ENCODE data around the gene DVL2. TPM values are rescaled to one million over a fixed set of nuclear protein-coding genes. Genes with fewer than 3 reads are reported as not detected.

DVL2 gene
- total and polyA plus RNA-seq, 4 donors: 22.2 to 57.5 (median 35.2) TPM

DNA sequence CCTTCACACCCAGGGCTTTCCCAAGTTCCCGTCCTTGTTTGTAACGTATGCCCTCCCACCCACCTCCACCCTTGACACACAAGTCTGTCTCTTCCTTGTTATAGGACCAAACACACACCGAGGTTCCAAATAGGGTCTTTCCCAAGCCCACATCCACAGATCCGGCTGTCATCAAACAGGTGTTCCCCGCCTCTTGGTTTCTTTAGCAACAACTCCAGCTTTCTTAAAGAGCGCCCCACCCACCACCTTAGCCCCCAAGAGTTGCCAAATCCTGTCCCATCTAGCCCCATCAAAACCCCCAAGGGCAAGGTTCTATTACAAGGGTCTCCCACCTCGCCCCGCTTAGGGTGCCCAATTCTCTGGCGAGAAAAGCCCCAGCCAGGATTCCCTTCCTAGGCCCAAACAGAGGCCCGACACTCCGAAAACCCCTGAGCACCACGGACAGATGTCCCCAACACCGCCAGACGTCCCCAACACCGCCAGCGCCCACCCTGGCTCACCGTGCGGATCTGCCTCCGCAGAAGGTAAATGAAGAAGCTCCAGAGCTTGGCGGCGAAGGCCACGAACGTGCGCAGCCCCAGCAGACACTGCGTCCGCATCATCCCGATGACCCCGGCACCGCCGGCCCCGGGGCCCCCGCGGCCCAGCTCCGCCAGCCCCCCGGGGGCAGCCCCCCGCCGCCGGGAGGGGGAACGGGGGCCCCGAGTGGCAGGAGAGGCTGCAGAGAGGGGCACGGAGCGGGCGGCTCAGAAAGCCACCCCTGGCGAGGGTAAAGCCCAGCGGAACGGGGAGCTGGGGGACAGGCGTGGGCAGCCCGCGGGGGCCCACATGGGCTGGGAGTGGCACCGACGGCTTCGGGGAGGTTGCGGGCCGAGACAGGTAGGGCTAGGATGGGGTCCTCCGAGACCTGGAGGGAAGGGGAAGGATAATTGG lies 16.6 kb upstream of the DVL2 start:
- TF ChIP-seq, protein P1, sequence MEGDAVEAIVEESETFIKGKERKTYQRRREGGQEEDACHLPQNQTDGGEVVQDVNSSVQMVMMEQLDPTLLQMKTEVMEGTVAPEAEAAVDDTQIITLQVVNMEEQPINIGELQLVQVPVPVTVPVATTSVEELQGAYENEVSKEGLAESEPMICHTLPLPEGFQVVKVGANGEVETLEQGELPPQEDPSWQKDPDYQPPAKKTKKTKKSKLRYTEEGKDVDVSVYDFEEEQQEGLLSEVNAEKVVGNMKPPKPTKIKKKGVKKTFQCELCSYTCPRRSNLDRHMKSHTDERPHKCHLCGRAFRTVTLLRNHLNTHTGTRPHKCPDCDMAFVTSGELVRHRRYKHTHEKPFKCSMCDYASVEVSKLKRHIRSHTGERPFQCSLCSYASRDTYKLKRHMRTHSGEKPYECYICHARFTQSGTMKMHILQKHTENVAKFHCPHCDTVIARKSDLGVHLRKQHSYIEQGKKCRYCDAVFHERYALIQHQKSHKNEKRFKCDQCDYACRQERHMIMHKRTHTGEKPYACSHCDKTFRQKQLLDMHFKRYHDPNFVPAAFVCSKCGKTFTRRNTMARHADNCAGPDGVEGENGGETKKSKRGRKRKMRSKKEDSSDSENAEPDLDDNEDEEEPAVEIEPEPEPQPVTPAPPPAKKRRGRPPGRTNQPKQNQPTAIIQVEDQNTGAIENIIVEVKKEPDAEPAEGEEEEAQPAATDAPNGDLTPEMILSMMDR (IDR thresholded peaks at IDR 0.05; ENCODE audit: control extremely low read depth, extremely low read depth): no peak
- H3K4me1 ChIP-seq (ENCODE audit: control insufficient read depth in 5 of 5, insufficient read depth in 5 of 5, low read length in 5 of 5): peaks cover 0 to 26% (median 11%) of the 10 kb centered on the region in 5 donors
- WGBS, 2 donors: 0 to 1% methylated on average over 39 to 55 of the region's 55 CpGs
- DNase-seq (peak in 1 of 3 donors; percentile 19), ATAC-seq (ENCODE audit: insufficient read depth, low FRiP score) (peak; percentile 2)
- no peaks in the 10 kb centered on the region for H3K9me3 ChIP-seq (ENCODE audit: control insufficient read depth in 4 of 4, insufficient read depth in 3 of 4, low read length in 3 of 4)
- H3K36me3 ChIP-seq (ENCODE audit: control insufficient read depth in 4 of 4, insufficient read depth in 4 of 4, low read length in 4 of 4): peaks cover 2 to 22% (median 15%) of the 10 kb centered on the region in 4 donors
- peak overlapping the region; percentile 94 to 96 for H3K27ac ChIP-seq (ENCODE audit: low read depth in 1 of 2, low read length in 1 of 2)
- no peaks in the 10 kb centered on the region for H3K27me3 ChIP-seq (ENCODE audit: control insufficient read depth in 3 of 3, insufficient read depth in 3 of 3, low read length in 2 of 3)
- H3K9ac ChIP-seq (ENCODE audit: insufficient read depth in 1 of 2, low read length in 2 of 2): peak overlapping the region; percentile 41 to 77
- peak overlapping the region; percentile 90 for H3K4me3 ChIP-seq

DNA sequence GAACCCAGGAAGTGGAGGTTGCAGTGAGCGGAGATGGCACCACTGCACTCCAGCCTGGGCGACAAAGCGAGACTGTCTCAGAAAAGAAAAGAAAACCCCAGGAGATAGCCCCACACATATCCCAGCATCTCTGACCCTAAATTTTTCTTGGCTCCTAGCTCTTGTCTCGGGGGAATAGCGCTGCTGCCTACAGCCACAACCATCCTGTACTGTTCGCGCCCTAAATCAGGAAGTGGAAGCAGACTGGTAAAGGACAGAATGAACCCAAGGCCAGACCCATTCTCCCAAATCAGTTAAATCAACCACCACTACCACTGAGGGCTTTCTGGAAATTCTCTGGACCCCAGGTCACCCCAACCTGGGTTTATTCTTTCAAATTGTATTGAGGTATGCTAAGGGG lies 15.5 kb upstream of the DVL2 start:
- ATAC-seq (ENCODE audit: insufficient read depth, low FRiP score) (no peak), DNase-seq (no peak)
- peaks cover 0 to 26% (median 11%) of the 10 kb centered on the region in 5 donors for H3K4me1 ChIP-seq (ENCODE audit: control insufficient read depth in 5 of 5, insufficient read depth in 5 of 5, low read length in 5 of 5)
- peaks cover 2 to 23% (median 17%) of the 10 kb centered on the region in 4 donors for H3K36me3 ChIP-seq (ENCODE audit: control insufficient read depth in 4 of 4, insufficient read depth in 4 of 4, low read length in 4 of 4)
- H3K27ac ChIP-seq (ENCODE audit: low read depth in 1 of 2, low read length in 1 of 2): peak overlapping the region in 1 of 2 donors; percentile 18
- TF ChIP-seq, protein P1 (IDR thresholded peaks at IDR 0.05; ENCODE audit: control extremely low read depth, extremely low read depth): no peak
- no peaks in the 10 kb centered on the region for H3K27me3 ChIP-seq (ENCODE audit: control insufficient read depth in 3 of 3, insufficient read depth in 3 of 3, low read length in 2 of 3)
- no peaks in the 10 kb centered on the region for H3K9me3 ChIP-seq (ENCODE audit: control insufficient read depth in 4 of 4, insufficient read depth in 3 of 4, low read length in 3 of 4)
- peak overlapping the region in 1 of 2 donors; percentile 77 for H3K9ac ChIP-seq (ENCODE audit: insufficient read depth in 1 of 2, low read length in 2 of 2)
- no peak overlapping the region for H3K4me3 ChIP-seq
- WGBS, 2 donors: 73 to 77% methylated on average over 7 of the region's 7 CpGs

DNA sequence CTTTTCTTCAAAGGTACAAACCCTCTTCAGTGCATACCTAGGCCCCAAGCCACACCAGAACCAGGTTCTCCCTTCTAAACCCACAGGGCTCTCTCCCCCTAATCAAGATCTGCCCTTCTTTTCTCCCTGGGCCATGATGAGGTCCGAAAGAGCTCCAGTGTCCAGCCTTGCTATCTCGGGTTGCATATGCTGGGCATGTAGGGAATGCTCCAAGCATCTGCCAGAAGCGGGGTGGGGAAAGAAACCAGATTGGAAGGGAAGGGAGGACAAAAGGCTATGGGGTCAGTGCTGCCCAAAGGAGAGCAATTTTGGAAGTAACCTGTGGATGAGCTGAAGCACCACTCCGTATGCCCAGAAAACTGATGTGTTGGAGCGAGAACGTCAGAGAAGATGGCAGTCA lies 14.9 kb upstream of the DVL2 start:
- Histone ChIP-seq H3K27ac (ENCODE audit: low read depth in 1 of 2, low read length in 1 of 2) (no peak overlapping the region), H3K4me1 (ENCODE audit: control insufficient read depth in 5 of 5, insufficient read depth in 5 of 5, low read length in 5 of 5) (peaks cover 0 to 26% (median 11%) of the 10 kb centered on the region in 5 donors), H3K27me3 (ENCODE audit: control insufficient read depth in 3 of 3, insufficient read depth in 3 of 3, low read length in 2 of 3) (no peaks in the 10 kb centered on the region), H3K4me3 (no peak overlapping the region), H3K9me3 (ENCODE audit: control insufficient read depth in 4 of 4, insufficient read depth in 3 of 4, low read length in 3 of 4) (no peaks in the 10 kb centered on the region), H3K36me3 (ENCODE audit: control insufficient read depth in 4 of 4, insufficient read depth in 4 of 4, low read length in 4 of 4) (peaks cover 2 to 23% (median 17%) of the 10 kb centered on the region in 4 donors), H3K9ac (ENCODE audit: insufficient read depth in 1 of 2, low read length in 2 of 2) (no peak overlapping the region)
- TF ChIP-seq, protein P1 (IDR thresholded peaks at IDR 0.05; ENCODE audit: control extremely low read depth, extremely low read depth): no peak
- WGBS, 2 donors: 85 to 96% methylated on average over 6 of the region's 6 CpGs
- no peak for DNase-seq
- no peak for ATAC-seq (ENCODE audit: insufficient read depth, low FRiP score)

Data from lung (tissue), 12 donors.